Kidney capillary endothelial cell (primary cell): Measurements from ENCODE around the gene TOGARAM1.
A peak's percentile ranks its signal among the peaks of the same experiment; 100 is the strongest.

Source experiments
- DNase-seq: peaks from one replicate; pipeline ENCODE4 v3.0.0-alpha.2; 2018; ENCODE audit warnings: low spot score

TOGARAM1 gene

GRCh38 chr14:44961554-44962333, at the start of gene TOGARAM1, which contains the start of gene KLHL28:
Gene TOGARAM1, plus strand, starts transcription at chr14:44962190. Its CDS starts 232 bp downstream, at chr14:44962422.
Gene KLHL28, minus strand, starts transcription at chr14:44961947. Its CDS starts 16,019 bp downstream, at chr14:44945928.
- peak; percentile 100 for DNase-seq

- no peak for DNase-seq
Observed at GRCh38 chr14:44914849-44915248, 47.1 kb upstream of the TOGARAM1 start.

- no peak for DNase-seq
Observed at GRCh38 chr14:44928793-44929192, 33.2 kb upstream of the TOGARAM1 start.

- DNase-seq = no peak
Observed at GRCh38 chr14:44935155-44935554, 26.8 kb upstream of the TOGARAM1 start.

GRCh38 chr14:44937547-44937946, 24.4 kb upstream of the TOGARAM1 start:
- DNase-seq = no peak

GRCh38 chr14:44940211-44940610, 21.8 kb upstream of the TOGARAM1 start:
- DNase-seq = no peak

GRCh38 chr14:44940944-44941343, 21.0 kb upstream of the TOGARAM1 start:
- no peak for DNase-seq

GRCh38 chr14:44941591-44941990, 20.4 kb upstream of the TOGARAM1 start:
- no peak for DNase-seq

GRCh38 chr14:44942436-44942835, 19.6 kb upstream of the TOGARAM1 start:
- DNase-seq = no peak

GRCh38 chr14:44944107-44944506, 17.9 kb upstream of the TOGARAM1 start:
- DNase-seq = no peak

- no peak for DNase-seq
Observed at GRCh38 chr14:44945264-44945663, 16.7 kb upstream of the TOGARAM1 start.

- no peak for DNase-seq
Observed at GRCh38 chr14:44951051-44951450, 10.9 kb upstream of the TOGARAM1 start.

- no peak for DNase-seq
Observed at GRCh38 chr14:44952391-44953110, 9.4 kb upstream of the TOGARAM1 start.

- DNase-seq = no peak
Observed at GRCh38 chr14:44954750-44955149, 7.2 kb upstream of the TOGARAM1 start.

- DNase-seq = no peak
Observed at GRCh38 chr14:44955528-44955927, 6.5 kb upstream of the TOGARAM1 start.

- DNase-seq = no peak
Observed at GRCh38 chr14:44956866-44957265, 5.1 kb upstream of the TOGARAM1 start.

GRCh38 chr14:44959538-44959937, 2.5 kb upstream of the TOGARAM1 start:
- no peak for DNase-seq

GRCh38 chr14:44960146-44960545, 1.8 kb upstream of the TOGARAM1 start:
- peak; percentile 7 for DNase-seq

- no peak for DNase-seq
Observed at GRCh38 chr14:44960646-44961045, 1.3 kb upstream of the TOGARAM1 start.

- DNase-seq = peak; percentile 45
Observed at GRCh38 chr14:44961151-44961553, 838 bp upstream of the TOGARAM1 start.

GRCh38 chr14:44962334-44963043, 499 bp downstream of the TOGARAM1 start:
- peak; percentile 31 for DNase-seq

GRCh38 chr14:44963044-44963528, 1.1 kb downstream of the TOGARAM1 start:
- DNase-seq = no peak
